Astrocyte of the spinal cord (primary cell): Measurements from ENCODE around the gene EDARADD.

Experiments used
- DNase-seq: peaks from one replicate; pipeline ENCODE4 v3.0.0; 2011; ENCODE audit warnings: low read depth, low spot score
- H3K4me3 ChIP-seq: 2 replicates; pipeline ENCODE4 v1.5.1; 2011; ENCODE audit warnings: low read depth, mild to moderate bottlenecking, low read length, moderate library complexity
- CTCF ChIP-seq: IDR thresholded peaks from 2 replicates; pipeline ENCODE4 v1.5.1; 2012; ENCODE audit warnings: low read depth, mild to moderate bottlenecking, low read length, inconsistent platforms
- in situ Hi-C: cut with HindIII; loops from 2 replicates; pipeline ENCODE4 v1.10.0; 2017; ENCODE audit warnings: low sequenced_read_pairs

Gene EDARADD

GRCh38 chr1:236509203-236509602, 115.1 kb downstream of the EDARADD start:
- no peak for DNase-seq
- H3K4me3 ChIP-seq: no peak overlapping the region
- in situ Hi-C loops: no loop called here
- no peak for TF ChIP-seq CTCF

GRCh38 chr1:236509647-236510401, 115.7 kb downstream of the EDARADD start:
- in situ Hi-C loops: no loop called here
- DNase-seq: no peak
- no peak for TF ChIP-seq CTCF

GRCh38 chr1:236511735-236512418, 117.8 kb downstream of the EDARADD start:
- no peak overlapping the region for H3K4me3 ChIP-seq
- TF ChIP-seq CTCF: no peak
- DNase-seq: no peak
- in situ Hi-C loops: no loop called here

More at GRCh38 chr1:236509647-236510401, 115.7 kb downstream of the EDARADD start:
- no peak overlapping the region for H3K4me3 ChIP-seq

- H3K4me3 ChIP-seq: no peak overlapping the region
- no peak for TF ChIP-seq CTCF
- no peak for DNase-seq
- in situ Hi-C loops: no loop called here
Observed at GRCh38 chr1:236514703-236515442, 120.8 kb downstream of the EDARADD start.

- no peak overlapping the region for H3K4me3 ChIP-seq
- DNase-seq: no peak
- in situ Hi-C loops: no loop called here
- no peak for TF ChIP-seq CTCF
Observed at GRCh38 chr1:236515443-236515958, 121.4 kb downstream of the EDARADD start.

- DNase-seq: peak; percentile 75
- no peak for TF ChIP-seq CTCF
- H3K4me3 ChIP-seq: no peak overlapping the region
- in situ Hi-C loops: no loop called here
Observed at GRCh38 chr1:236516929-236517704, 123.0 kb downstream of the EDARADD start.
